HG03571 (cell line): ENCODE results near the gene NQO1.
"Not testable (repeated sequence)": the region's sequence is repeated elsewhere in the genome, so short reads cannot be mapped to it uniquely, and the experiment has no call there.

Experiments used
- ATAC-seq: cut with Tn5 transposase; IDR thresholded peaks from one replicate; pipeline ENCODE4 v1.9.1; 2021; ENCODE audit not compliant: unreplicated experiment

The NQO1 gene

GRCh38 chr16:69744363-69745231 is 18.2 kb upstream of the NQO1 start:
- ATAC-seq, result no peak

DNA sequence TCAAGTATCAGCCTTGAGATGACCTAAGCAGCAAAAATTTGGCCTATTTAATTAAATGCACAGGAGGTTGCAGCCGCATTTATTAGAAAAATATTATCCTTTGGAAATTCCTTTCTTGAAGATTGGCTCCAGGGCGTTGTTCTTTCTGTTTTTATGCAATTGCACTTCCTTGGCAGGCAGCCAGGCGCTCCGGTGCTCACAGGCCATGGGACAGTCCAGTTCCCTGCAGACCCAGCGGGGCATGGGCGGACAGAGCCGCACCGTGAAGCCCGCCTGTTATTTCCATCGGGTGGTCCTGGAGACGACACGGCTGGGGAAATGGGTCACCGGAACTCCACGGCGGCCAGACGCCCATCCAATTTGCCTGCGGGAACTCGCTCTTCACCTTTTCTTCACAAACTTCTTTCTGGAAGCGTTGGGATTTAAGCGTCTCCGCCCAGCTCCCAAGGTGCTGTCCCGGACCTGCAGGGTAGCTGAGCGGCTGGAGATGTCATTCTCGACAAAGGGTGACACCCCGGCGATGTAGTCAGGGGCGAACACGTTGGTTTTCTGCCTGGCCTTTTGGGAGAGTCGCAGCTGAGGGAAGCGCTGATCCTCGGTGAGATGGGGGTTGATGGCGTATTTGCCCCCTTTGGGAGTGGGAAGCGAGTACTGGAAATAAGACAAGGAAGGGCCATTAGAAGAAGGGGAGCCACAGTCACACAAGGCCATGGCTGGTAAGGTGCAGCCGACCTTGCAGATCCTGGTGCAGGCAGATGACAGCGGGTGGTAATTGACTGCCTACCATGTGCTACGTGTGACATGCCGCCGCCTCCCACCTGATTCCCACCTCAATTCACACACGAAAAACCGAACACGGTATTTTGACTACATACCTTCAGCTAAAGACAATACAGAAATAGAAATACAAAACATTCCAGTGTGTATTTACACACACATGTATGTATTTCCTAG is 15.9 kb upstream of the NQO1 start:
- ATAC-seq, result no peak

DNA sequence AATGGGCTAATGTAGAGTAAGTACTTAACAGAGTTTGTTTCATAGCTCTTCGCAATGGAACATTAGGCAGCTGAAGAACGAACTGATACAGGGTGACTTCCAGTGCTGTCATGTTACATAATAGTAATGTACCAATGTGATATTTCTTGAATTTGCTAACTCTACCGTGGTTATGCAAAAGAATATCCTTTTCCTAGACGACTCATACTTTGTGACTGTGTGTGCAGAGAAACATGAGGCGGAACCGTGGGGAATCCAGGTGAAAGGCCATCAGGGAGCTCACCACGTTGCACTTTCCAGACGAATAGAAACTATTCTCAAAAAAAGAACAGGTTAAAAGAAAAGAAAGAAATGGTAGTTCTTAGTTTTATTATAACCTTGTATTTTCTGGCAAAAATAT is 15.2 kb upstream of the NQO1 start:
- no peak for ATAC-seq

DNA sequence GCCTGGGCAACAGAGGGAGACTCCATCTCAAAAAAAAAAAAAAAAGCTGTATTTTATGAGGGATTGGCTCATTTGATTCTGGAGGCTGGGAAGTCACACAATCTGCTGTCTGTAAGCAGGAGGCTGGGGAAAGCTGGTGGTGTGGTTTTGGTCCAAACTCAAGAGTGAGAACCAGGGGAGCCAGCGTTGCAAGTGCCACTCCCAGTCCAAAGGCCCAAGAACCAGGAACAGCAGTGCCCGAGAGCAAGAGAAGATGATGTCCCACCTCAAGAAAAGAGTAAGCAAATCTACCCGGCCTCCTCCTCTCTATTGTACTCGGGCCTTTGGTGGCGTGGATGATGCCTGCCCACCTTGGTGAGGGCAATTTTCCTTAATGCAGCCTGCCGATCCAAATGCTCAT is 5.7 kb upstream of the NQO1 start:
- no peak for ATAC-seq

- not testable (repeated sequence) for ATAC-seq
These were observed 4.9 kb upstream of the NQO1 start for GRCh38 chr16:69731280-69731679.

DNA sequence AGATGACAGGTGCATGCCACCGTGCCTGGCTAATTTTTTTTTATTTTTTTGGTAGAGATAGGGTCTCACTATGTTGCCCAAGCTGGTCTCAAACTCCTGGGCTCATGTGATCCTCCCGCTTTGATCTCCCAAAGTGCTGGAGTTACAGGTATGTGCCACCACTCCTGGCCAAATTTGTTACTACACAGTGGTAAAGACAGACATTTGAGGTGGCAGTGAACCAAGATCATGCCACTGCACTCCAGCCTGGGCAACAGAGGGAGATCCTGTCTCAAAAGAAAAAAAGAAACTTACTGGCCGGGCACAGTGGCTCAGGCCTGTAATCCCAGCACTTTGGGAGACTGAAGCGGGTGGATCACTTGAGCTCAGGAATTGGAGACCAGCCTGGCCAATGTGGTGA is 2.7 kb upstream of the NQO1 start:
- not testable (repeated sequence) for ATAC-seq

GRCh38 chr16:69727916-69728270 is 1.5 kb upstream of the NQO1 start:
- ATAC-seq, result no peak

DNA sequence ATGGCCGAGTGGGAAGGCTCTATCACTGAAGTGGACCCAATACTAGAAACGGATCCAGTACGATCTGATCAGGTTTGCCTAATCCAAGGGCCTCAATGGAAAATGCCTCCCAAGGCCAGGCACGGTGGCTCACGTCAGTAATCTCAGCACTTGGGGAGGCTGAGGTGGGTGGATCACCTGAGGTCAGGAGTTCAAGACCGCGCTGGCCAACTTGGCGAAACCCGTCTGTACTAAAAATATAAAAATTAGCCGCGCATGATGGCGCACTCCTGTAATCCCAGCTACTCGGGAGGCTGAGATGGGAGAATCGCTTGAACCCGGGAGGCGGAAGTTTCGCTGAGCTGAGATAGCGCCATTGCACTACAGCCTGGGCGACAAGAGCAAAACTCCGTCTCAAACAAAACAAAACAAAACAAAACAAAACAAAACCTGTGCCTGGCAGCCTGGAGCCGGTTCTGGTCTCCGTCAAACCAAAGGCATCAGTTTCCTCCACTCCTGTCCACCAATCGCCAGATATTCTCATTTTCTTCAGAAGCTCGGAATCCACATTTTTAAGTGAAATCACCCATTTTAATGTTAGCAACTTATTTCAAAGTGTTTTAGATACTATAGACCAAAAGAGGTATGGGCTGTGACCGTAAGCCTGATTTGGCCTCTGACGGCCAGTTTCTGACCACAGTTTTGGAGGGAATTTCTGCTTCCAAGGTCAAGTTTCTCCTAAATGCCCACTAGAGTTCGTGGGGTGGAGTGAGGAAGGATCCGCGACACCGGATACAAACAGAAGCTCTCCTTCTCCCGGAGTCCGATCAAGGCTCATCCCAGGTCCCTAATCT is 664 bp downstream of the NQO1 start:
- no peak for ATAC-seq

DNA sequence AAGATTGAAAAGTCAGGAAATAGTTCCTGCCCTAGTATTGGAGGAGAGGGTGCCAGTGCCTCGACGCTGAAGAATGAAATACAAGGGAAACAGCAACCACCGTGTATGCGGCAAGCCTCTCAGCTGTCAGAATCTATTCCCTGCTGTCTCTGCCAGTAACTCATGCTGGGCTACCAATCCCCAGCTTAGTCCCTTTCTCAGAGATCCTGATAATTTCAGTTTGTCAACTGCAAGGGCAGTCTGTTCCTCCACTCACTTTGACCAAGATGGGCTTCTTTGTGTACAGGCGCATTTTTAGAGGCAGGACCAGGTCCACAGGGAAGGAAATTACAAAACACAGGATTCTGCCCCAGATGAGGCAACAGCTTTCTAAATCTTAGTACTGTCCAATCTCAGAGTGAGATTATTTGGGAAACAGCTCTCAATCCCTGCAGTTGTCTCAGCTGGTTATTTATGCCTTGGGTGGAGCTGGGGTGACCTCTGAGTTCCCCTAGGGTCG is 1.3 kb downstream of the NQO1 start:
- no peak for ATAC-seq

DNA sequence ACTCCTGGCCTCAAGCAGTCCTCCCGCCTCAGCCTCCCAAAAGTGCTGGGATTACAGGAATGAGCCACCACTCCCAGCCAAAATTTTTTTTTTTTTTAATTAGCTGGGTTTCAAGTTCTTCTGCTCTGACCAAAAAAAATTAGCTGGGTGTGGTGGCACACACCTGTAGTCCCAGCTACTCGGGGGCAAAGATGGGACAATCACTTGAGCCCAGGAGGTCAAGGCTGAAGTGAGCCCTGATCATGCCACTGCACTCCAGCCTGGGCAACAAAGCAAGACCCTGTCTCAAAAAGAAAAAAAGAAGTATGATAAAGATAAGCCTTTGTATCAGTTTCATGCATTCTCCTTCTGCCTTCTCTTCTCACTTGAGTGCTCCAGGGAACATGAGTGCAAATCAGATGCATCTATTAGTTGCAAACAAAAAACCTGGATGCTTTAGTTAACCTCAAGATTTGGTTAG is 1.9 kb downstream of the NQO1 start:
- ATAC-seq, result no peak

DNA sequence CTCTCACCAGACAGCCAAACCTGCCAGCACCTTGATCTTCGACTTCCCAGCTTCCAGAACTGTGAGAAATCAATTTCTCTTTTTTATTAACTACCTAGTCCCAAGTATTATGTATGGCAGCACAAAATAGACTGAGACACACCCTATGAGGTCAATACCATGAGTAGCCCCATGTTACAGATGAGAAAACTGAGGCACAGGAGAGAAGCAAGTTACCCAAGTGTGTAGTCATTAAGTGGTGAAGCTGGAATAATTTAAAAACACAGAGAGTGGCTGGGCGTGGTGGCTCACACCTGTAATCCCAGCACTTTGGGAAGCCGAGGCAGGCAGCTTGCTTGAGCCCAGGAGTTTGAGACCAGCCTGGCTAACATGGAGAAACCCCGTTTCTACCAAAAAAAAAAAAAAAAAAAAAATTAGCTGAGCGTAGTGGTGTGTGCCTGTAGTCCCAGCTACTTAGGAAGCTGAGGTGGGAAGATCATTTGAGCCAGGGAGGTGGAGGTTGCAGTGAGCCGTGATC is 4.9 kb downstream of the NQO1 start:
- ATAC-seq, result no peak

GRCh38 chr16:69720822-69721430 is 5.4 kb downstream of the NQO1 start:
- ATAC-seq, result no peak

- no peak for ATAC-seq
These were observed 8.1 kb downstream of the NQO1 start for GRCh38 chr16:69718111-69718764.

- no peak for ATAC-seq
These were observed 9.3 kb downstream of the NQO1 start for GRCh38 chr16:69717066-69717465.

DNA sequence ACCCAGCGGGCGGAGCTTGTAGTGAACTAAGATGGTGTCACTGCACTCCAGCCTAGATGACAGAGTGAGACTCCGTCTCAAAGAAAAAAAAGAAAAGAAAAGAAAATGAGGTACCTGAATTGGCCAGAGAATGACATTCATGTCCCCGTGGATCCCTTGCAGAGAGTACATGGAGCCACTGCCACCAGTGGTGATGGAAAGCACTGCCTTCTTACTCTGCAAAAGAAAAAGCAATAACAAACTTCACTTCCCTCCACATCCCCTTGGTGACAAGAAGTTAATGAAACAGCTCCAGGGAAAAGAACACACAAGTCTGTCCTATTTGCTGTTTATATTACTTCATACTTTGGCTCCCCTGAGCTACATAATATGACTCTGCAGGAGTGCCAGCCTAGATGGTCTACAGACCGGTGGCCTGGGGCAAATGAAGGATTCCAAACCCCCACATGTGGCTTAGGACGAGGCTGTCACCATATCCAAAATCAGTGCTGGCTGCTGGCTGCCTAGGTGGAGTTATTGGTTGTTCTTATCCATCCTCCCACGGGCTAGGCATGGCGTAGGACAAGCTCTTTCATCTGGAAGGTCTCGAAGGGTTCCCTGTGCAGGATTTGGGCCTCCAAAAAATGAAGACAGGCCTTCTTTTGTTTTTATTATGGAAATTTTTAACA is 13.3 kb downstream of the NQO1 start:
- no peak for ATAC-seq

GRCh38 chr16:69712277-69712676 is 14.1 kb downstream of the NQO1 start:
- ATAC-seq, result no peak

DNA sequence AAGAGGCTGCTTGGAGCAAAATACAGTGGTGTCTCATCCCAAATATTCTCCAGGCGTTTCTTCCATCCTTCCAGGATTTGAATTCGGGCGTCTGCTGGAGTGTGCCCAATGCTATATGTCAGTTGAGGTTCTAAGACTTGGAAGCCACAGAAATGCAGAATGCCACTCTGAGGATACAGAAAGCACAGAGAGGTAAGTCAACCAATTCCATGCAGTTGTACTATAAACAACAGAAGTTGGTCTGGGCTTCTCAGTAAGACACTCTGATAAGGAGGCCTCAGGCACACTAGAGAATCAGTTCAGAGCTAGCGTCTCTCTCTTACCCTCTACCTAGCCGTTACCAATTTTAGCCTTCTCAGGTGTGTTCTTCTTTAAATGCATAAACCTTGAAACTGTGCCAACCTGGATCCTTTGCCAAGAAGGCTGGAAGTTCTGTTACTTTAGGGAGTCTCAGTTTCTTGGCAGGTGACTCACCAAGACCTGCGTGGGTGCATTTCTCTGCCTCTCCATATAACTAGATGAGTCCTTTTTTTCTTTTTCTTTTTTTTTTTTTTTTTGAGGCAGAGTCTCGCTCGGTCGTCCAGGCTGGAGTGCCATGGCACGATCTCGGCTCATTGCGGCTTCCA is 15.1 kb downstream of the NQO1 start:
- no peak for ATAC-seq

- ATAC-seq, result no peak
These were observed 16.8 kb downstream of the NQO1 start for GRCh38 chr16:69709456-69710084.
